ENCODE measurements around the gene TEX26. TPM values are rescaled to one million over a fixed set of nuclear protein-coding genes. Genes with fewer than 3 reads are reported as not detected.

TEX26 gene
- total and polyA plus RNA-seq, 2 of the 4 experiments (the other 2 are of a cell fraction): not detected

DNA sequence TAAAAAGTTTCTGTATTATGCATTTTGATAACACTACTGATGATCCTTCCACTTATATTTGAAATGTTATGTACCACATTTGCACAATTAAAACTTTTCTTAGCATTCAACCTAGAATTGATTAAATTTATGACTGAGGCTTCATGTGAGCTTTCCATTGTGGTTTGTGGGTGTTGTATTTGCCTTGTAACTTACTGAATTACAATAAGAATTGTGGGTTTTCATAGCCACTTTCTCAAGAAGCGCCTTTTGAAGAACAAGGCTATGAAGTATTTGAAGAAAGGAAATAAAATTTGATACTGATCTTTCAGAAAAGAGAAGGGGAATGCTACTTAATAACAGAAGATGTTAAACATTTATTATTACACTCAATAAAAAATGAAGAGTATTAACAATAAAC lies 7.0 kb upstream of the TEX26 start:
- no CpG with 5 or more reads among the region's 1 CpG for WGBS, 2 experiments (ENCODE audit: extremely low coverage in 2 of 2, insufficient read length in 1 of 2)
- Histone ChIP-seq H3K4me2 (ENCODE audit: low read depth, low read length) (no peak overlapping the region), H2BK15ac (ENCODE audit: low read depth, low read length) (no peak overlapping the region), H3K4ac (ENCODE audit: low read depth, low read length) (no peak overlapping the region), H3K36me3 (ENCODE audit: control insufficient read depth, insufficient read depth, low read length) (no peaks in the 10 kb centered on the region), H4K8ac (ENCODE audit: low read depth in 2 of 2, low read length in 2 of 2) (no peak overlapping the region), H2AK5ac (ENCODE audit: low read depth, low read length) (no peak overlapping the region), H3K27ac (ENCODE audit: insufficient read depth, low read length) (no peak overlapping the region), H2AK9ac (replicated peaks; ENCODE audit: low read depth, low read length, poor library complexity) (no peak overlapping the region), H4K5ac (ENCODE audit: low read depth, low read length) (no peak overlapping the region), H3K23ac (ENCODE audit: low read depth, low read length) (no peak overlapping the region), H3K27me3 (ENCODE audit: control insufficient read depth, insufficient read depth, low read length) (no peaks in the 10 kb centered on the region; the same call in 1 of the 2 replicates), H4K20me1 (ENCODE audit: insufficient read depth, low read length) (no peaks in the 10 kb centered on the region), H3K9ac (ENCODE audit: low read depth, low read length) (no peak overlapping the region), H3K79me1 (ENCODE audit: low read depth in 1 of 2, low read length in 2 of 2) (no peaks in the 10 kb centered on the region), H2BK5ac (ENCODE audit: low read depth, low read length, poor library complexity, severe bottlenecking) (no peak overlapping the region), H2BK20ac (ENCODE audit: low read depth, low read length) (no peak overlapping the region), H3K18ac (ENCODE audit: low read depth, low read length) (no peak overlapping the region), H3K9me1 (ENCODE audit: insufficient read depth, low read length) (no peaks in the 10 kb centered on the region), H4K91ac (ENCODE audit: insufficient read depth, low read depth, low read length) (no peak overlapping the region), H3K4me1 (ENCODE audit: control insufficient read depth, insufficient read depth, low read length) (no peaks in the 10 kb centered on the region), H3K4me3 (ENCODE audit: insufficient read depth, low read depth, low read length) (no peak overlapping the region), H3K56ac (ENCODE audit: extremely low read depth, insufficient read depth, low read length) (no peak overlapping the region), H2AFZ (replicated peaks; ENCODE audit: low read length, poor library complexity) (no peak overlapping the region), H3K14ac (replicated peaks; ENCODE audit: low read depth, low read length) (no peak overlapping the region), H3K9me3 (ENCODE audit: control insufficient read depth, insufficient read depth, low read length) (no peaks in the 10 kb centered on the region), H2BK120ac (ENCODE audit: low read depth, low read length) (no peak overlapping the region)
- TF ChIP-seq, protein P1, sequence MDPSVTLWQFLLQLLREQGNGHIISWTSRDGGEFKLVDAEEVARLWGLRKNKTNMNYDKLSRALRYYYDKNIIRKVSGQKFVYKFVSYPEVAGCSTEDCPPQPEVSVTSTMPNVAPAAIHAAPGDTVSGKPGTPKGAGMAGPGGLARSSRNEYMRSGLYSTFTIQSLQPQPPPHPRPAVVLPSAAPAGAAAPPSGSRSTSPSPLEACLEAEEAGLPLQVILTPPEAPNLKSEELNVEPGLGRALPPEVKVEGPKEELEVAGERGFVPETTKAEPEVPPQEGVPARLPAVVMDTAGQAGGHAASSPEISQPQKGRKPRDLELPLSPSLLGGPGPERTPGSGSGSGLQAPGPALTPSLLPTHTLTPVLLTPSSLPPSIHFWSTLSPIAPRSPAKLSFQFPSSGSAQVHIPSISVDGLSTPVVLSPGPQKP (IDR thresholded peaks at IDR 0.05; ENCODE audit: borderline replicate concordance, low read depth, low read length): no peak
- TF ChIP-seq RCOR1 (IDR thresholded peaks at IDR 0.05; ENCODE audit: insufficient replicate concordance, low read length) (no peak), MAZ (IDR thresholded peaks at IDR 0.05; ENCODE audit: borderline replicate concordance, low read depth, low read length) (no peak), MXI1 (IDR thresholded peaks at IDR 0.05; ENCODE audit: borderline replicate concordance, low read depth, low read length) (no peak), FOS (IDR thresholded peaks at IDR 0.05; ENCODE audit: low read depth, low read length) (no peak), RFX5 (IDR thresholded peaks at IDR 0.05; ENCODE audit: low read depth, low read length) (no peak), RAD21 (IDR thresholded peaks at IDR 0.05; ENCODE audit: low read length) (no peak), CHD1 (IDR thresholded peaks at IDR 0.05; ENCODE audit: low read depth, low read length) (no peak), CTCF (conservative IDR thresholded peaks at IDR 0.05; ENCODE audit: low read depth, low read length) (no peak), NFE2L2 (IDR thresholded peaks at IDR 0.05; ENCODE audit: low read depth, low read length) (no peak), CEBPB (IDR thresholded peaks at IDR 0.05; ENCODE audit: low read depth, low read length) (no peak), BHLHE40 (IDR thresholded peaks at IDR 0.05; ENCODE audit: low read depth, low read length) (no peak), MAFK (IDR thresholded peaks at IDR 0.05; ENCODE audit: low read depth, low read length) (no peak), USF2 (IDR thresholded peaks at IDR 0.05; ENCODE audit: low read depth, low read length) (no peak), POLR2A (IDR thresholded peaks at IDR 0.05; ENCODE audit: low read depth, low read length) (no peak), SMC3 (IDR thresholded peaks at IDR 0.05; ENCODE audit: low read depth, low read length) (no peak)
- DNase-seq (no peak), ATAC-seq (ENCODE audit: low read depth) (no peak)
- in situ Hi-C loops (cut with MboI; ENCODE audit: low sequenced_read_pairs) (no loop called here), dilution Hi-C loops (cut with HindIII; ENCODE audit: low sequenced_read_pairs, unreplicated experiment) (no loop called here), intact Hi-C loops (cut with micrococcal nuclease) (no loop called here)
- no TSS peak for BruUV-seq (replicated peaks)
- ChIA-PET POLR2A (ENCODE audit: unreplicated experiment) (no interaction called here), CTCF (no interaction called here)

All from IMR-90 (cell line).